Endothelial cell of umbilical vein (primary cell): ENCODE measurements around the gene UGT1A9. TPM values are rescaled to one million over a fixed set of nuclear protein-coding genes. Genes with fewer than 3 reads are reported as not detected.
"Not testable (repeated sequence)": the region's sequence is repeated elsewhere in the genome, so short reads cannot be mapped to it uniquely, and the experiment has no call there.

ENCODE experiments used
- BruUV-seq: library from RNA; stranded (reverse); fragments of 400-500 nt; replicated peaks from 2 replicates; lab custom pipeline; 2021; lab: Mats Ljungman, UMichigan
- CTCF ChIA-PET: fragments of 300-600, 350-600 bp; sonication (Branson Sonifier 250); formaldehyde crosslinking; loops from one replicate; lab custom pipeline; 2021; ENCODE audit warnings: antibody characterized with exemption, inconsistent platforms; lab: Charles Lee
- POLR2A ChIA-PET: fragments of 300-600, 350-600 bp; sonication (Branson Sonifier 250); formaldehyde crosslinking; loops from one replicate; lab custom pipeline; 2021; ENCODE audit warnings: antibody characterized with exemption, inconsistent platforms; lab: Charles Lee
- DNase-seq: peaks from one replicate; pipeline ENCODE4 v3.0.0-alpha.2; 2011; ENCODE audit warnings: low read depth, low spot score
- FAIRE-seq: peaks from 2 replicates; lab custom pipeline; 2011; peaks lifted over from hg19 to GRCh38; lab: Jason Lieb, UNC
- H2AFZ ChIP-seq: 2 replicates; pipeline ENCODE4 v1.6.0; 2012; ENCODE audit warnings: low read depth, low read length, control low read depth, inconsistent platforms
- H3K27ac ChIP-seq: 2 replicates; pipeline ENCODE4 v1.5.1; 2011; ENCODE audit warnings: low read depth, mild to moderate bottlenecking, control low read depth, low read length, moderate library complexity; ENCODE audit not compliant: insufficient read depth
- H3K27me3 ChIP-seq, 2 experiments: 2 replicates each; pipeline versions ENCODE4 v1.6.0 to v1.6.1; 2011; ENCODE audit warnings: low read length in 2 of 2, mixed read lengths in 1 of 2; ENCODE audit not compliant: control insufficient read depth in 2 of 2, insufficient read depth in 2 of 2
- H3K36me3 ChIP-seq, 2 experiments: 2 replicates in 1 of 2; 3 replicates in 1 of 2; pipeline ENCODE4 v1.5.1; 2011; ENCODE audit warnings: low read length in 2 of 2, mild to moderate bottlenecking in 1 of 2, moderate library complexity in 1 of 2; ENCODE audit not compliant: control insufficient read depth in 2 of 2, insufficient read depth in 2 of 2; ENCODE audit errors: extremely low read depth in 1 of 2
- H3K4me1 ChIP-seq: 3 replicates; pipeline ENCODE4 v1.5.1; 2011; ENCODE audit warnings: mild to moderate bottlenecking, low read length; ENCODE audit not compliant: control insufficient read depth, insufficient read depth; ENCODE audit errors: extremely low read depth
- H3K4me2 ChIP-seq: 2 replicates; pipeline ENCODE4 v1.6.1; 2011; ENCODE audit warnings: low read length, control low read depth, mixed read lengths; ENCODE audit not compliant: insufficient read depth
- H3K4me3 ChIP-seq, 3 experiments: fragments of 200-600 bp in 1 of 3; sonication (generic), shearing (Covaris generic) in 1 of 3; replicated peaks in 1 of 3; 2 replicates each; pipeline ENCODE4 v1.5.1; 2011 to 2016; ENCODE audit warnings: control low read depth in 3 of 3, low read length in 3 of 3, mild to moderate bottlenecking in 2 of 3, inconsistent platforms in 1 of 3, low read depth in 1 of 3, moderate library complexity in 1 of 3; ENCODE audit not compliant: insufficient read depth in 1 of 3
- H3K79me2 ChIP-seq: 2 replicates; pipeline ENCODE4 v1.6.0; 2012; ENCODE audit warnings: low read length, inconsistent platforms; ENCODE audit not compliant: control insufficient read depth, insufficient read depth
- H3K9ac ChIP-seq: replicated peaks from 2 replicates; pipeline ENCODE3; 2011; ENCODE audit warnings: low read length, control low read depth; ENCODE audit not compliant: insufficient read depth; ENCODE audit errors: extremely low read depth
- H3K9me1 ChIP-seq: replicated peaks from 3 replicates; pipeline ENCODE4 v1.6.0; 2011; ENCODE audit warnings: mild to moderate bottlenecking, low read length; ENCODE audit not compliant: control insufficient read depth, insufficient read depth; ENCODE audit errors: extremely low read depth
- H3K9me3 ChIP-seq: replicated peaks from 2 replicates; pipeline ENCODE4 v1.5.1; 2012; ENCODE audit warnings: low read length, inconsistent platforms; ENCODE audit not compliant: control insufficient read depth, insufficient read depth
- H4K20me1 ChIP-seq: replicated peaks from 2 replicates; pipeline ENCODE3; 2011; ENCODE audit warnings: mild to moderate bottlenecking, low read length; ENCODE audit not compliant: control insufficient read depth, insufficient read depth; ENCODE audit errors: extremely low read depth
- CTCF ChIP-seq, 2 donors: IDR thresholded peaks; 1 replicate in 1 of 2; 2 replicates in 1 of 2; pipeline ENCODE4 v1.5.1; 2011; ENCODE audit warnings: low read length in 2 of 2, mild to moderate bottlenecking in 2 of 2, moderate library complexity in 2 of 2, control low read depth in 1 of 2, inconsistent platforms in 1 of 2, low read depth in 1 of 2; ENCODE audit not compliant: insufficient read depth in 1 of 2; ENCODE audit errors: extremely low read depth in 1 of 2
- EZH2 ChIP-seq: IDR thresholded peaks from 2 replicates; pipeline ENCODE4 v1.6.1; 2012; ENCODE audit warnings: borderline replicate concordance, low read depth, mild to moderate bottlenecking, moderate library complexity, low read length, inconsistent platforms; ENCODE audit not compliant: severe bottlenecking
- FOS ChIP-seq: IDR thresholded peaks from 2 replicates; pipeline ENCODE4 v1.6.1; 2011; ENCODE audit warnings: mild to moderate bottlenecking, low read length, moderate library complexity, borderline replicate concordance; ENCODE audit not compliant: insufficient read depth
- GATA2 ChIP-seq: IDR thresholded peaks from 2 replicates; pipeline ENCODE4 v1.7.0; 2011; ENCODE audit warnings: low read depth, mild to moderate bottlenecking, moderate library complexity, mixed read lengths, low read length; ENCODE audit not compliant: insufficient read length, insufficient read depth
- JUN ChIP-seq: IDR thresholded peaks from 2 replicates; pipeline ENCODE4 v1.6.1; 2011; ENCODE audit warnings: borderline replicate concordance, low read depth; ENCODE audit not compliant: insufficient read length, insufficient read depth
- POLR2AphosphoS5 ChIP-seq: IDR thresholded peaks from 2 replicates; pipeline ENCODE4 v1.6.1; 2012; ENCODE audit warnings: low read depth, mild to moderate bottlenecking, control low read depth, low read length, moderate library complexity; ENCODE audit not compliant: insufficient read depth
- dilution Hi-C: fragments of 300-500 bp; cut with MboI; formaldehyde crosslinking; loops from one replicate; pipeline ENCODE4 v1.15.0; 2019; ENCODE audit warnings: low sequenced_read_pairs; ENCODE audit not compliant: extremely low pct_ligation_motif_present
- intact Hi-C: fragments of 100-400 bp; cut with micrococcal nuclease; formaldehyde crosslinking; loops from one replicate; pipeline ENCODE4 v1.10.0; 2022
- polyA plus RNA-seq, 4 experiments: library from polyadenylated mRNA; depleted of rRNA in 3 of 4; stranded (reverse) in 3 of 4; unstranded in 1 of 4; fragments of >200 nt; gene quantifications; 2 replicates each; pipeline versions ENCODE4 v1.2.1 to v1.2.3, GENCODE V29; 2011 to 2012; ENCODE audit warnings: missing spikeins in 1 of 4
- total RNA-seq: library from RNA; stranded (reverse); gene quantifications from 2 replicates; pipeline ENCODE4 v1.2.3, GENCODE V29; 2021

UGT1A9 gene
- total and polyA plus RNA-seq, 2 donors (not counting 3 experiments of a cell fraction or from before 2014, with no cell fraction given) = not detected

GRCh38 chr2:233627331-233628025, 44.2 kb upstream of the UGT1A9 start:
- H4K20me1 ChIP-seq = no peaks in the 10 kb centered on the region
- BruUV-seq = no TSS peak
- ChIA-PET CTCF (interaction anchor here (0.9 to 1.0 kb wide), 2 partner anchors 13 to 16 kb away, joined by 3 read pairs; no protein-coding TSS in a partner anchor), POLR2A (no interaction called here)
- intact Hi-C loops = no loop called here
- no peaks in the 10 kb centered on the region for H3K27me3 ChIP-seq
- no peak for DNase-seq
- no peaks in the 10 kb centered on the region for H3K9me3 ChIP-seq
- H3K4me3 ChIP-seq = no peak overlapping the region
- no peaks in the 10 kb centered on the region for H3K36me3 ChIP-seq
- H2AFZ ChIP-seq = no peak overlapping the region
- no peaks in the 10 kb centered on the region for H3K79me2 ChIP-seq
- no peaks in the 10 kb centered on the region for H3K4me1 ChIP-seq
- no peak overlapping the region for H3K4me2 ChIP-seq
- TF ChIP-seq FOS = no peak
- no peak for TF ChIP-seq CTCF (IDR thresholded peaks at IDR 0.05; ENCODE audit: extremely low read depth in 1 of 2, insufficient read depth in 1 of 2, low read depth in 1 of 2, low read length in 2 of 2)
- no peak for TF ChIP-seq JUN
- TF ChIP-seq EZH2 = no peak
- no peak for TF ChIP-seq GATA2
- no peak for TF ChIP-seq POLR2AphosphoS5
- no peak overlapping the region for H3K9ac ChIP-seq
- dilution Hi-C loops = no loop called here
- FAIRE-seq = no peak
- H3K9me1 ChIP-seq = no peaks in the 10 kb centered on the region
- no peak overlapping the region for H3K27ac ChIP-seq

GRCh38 chr2:233636306-233636705, 35.4 kb upstream of the UGT1A9 start, which contains the start of gene UGT1A10:
TSS of gene UGT1A10 (plus strand) at chr2:233636448. CDS start at chr2:233636523, 75 bp downstream.
- dilution Hi-C loops, FAIRE-seq, DNase-seq: not testable (repeated sequence)

More at GRCh38 chr2:233636306-233636705, 35.4 kb upstream of the UGT1A9 start, which contains the start of gene UGT1A10:
- H3K79me2 ChIP-seq, H3K27ac ChIP-seq, H3K4me2 ChIP-seq, intact Hi-C loops, CTCF ChIA-PET, H3K27me3 ChIP-seq, H3K36me3 ChIP-seq, H3K9me3 ChIP-seq, BruUV-seq, H2AFZ ChIP-seq, H3K9ac ChIP-seq, H4K20me1 ChIP-seq, H3K4me1 ChIP-seq, H3K4me3 ChIP-seq, H3K9me1 ChIP-seq, POLR2A ChIA-PET: not testable (repeated sequence)
